Transverse colon (tissue), 4 donors: Measurements from ENCODE around the gene IL5RA. TPM values are rescaled to one million over a fixed set of nuclear protein-coding genes. Genes with fewer than 3 reads are reported as not detected.

Experiments
- DNase-seq: peaks from one replicate; pipeline ENCODE4 v3.0.0-alpha.2; 2019
- H3K27ac ChIP-seq, 4 donors: fragments of 200-600 bp; sonication (generic); 2 replicates each; pipeline ENCODE4 v1.5.1; 2016 to 2018; ENCODE audit warnings: inconsistent platforms in 4 of 4
- H3K27me3 ChIP-seq: fragments of 200-600 bp; sonication (generic); 2 replicates; pipeline ENCODE4 v1.5.1; 2017; ENCODE audit warnings: inconsistent platforms
- H3K36me3 ChIP-seq, 4 donors: fragments of 200-600 bp; sonication (generic); 2 replicates each; pipeline ENCODE4 v1.5.1; 2017 to 2019; ENCODE audit warnings: inconsistent platforms in 4 of 4
- H3K4me1 ChIP-seq, 4 donors: fragments of 200-600 bp; sonication (generic); 2 replicates each; pipeline ENCODE4 v1.5.1; 2017 to 2020; ENCODE audit warnings: inconsistent platforms in 4 of 4
- H3K4me3 ChIP-seq, 4 donors: fragments of 200-600 bp; sonication (generic); 1 replicate in 1 of 4; 2 replicates in 3 of 4; pipeline versions ENCODE4 v1.5.1 to v1.6.1; 2017 to 2019; ENCODE audit warnings: inconsistent platforms in 4 of 4
- H3K9me3 ChIP-seq, 2 donors: fragments of 200-600 bp; sonication (generic); 2 replicates each; pipeline ENCODE4 v1.5.1; 2017 to 2019; ENCODE audit warnings: inconsistent platforms in 2 of 2
- CTCF ChIP-seq, 5 experiments: fragments of 200-600 bp in 3 of 5; fragments of 450-650 bp in 2 of 5; sonication (generic) in 3 of 5; IDR thresholded peaks; 1 replicate in 2 of 5; 2 replicates in 3 of 5; pipeline ENCODE4 v1.5.1; 2016 to 2017; ENCODE audit warnings: antibody characterized with exemption in 5 of 5, inconsistent platforms in 3 of 5, mild to moderate bottlenecking in 2 of 5, moderate library complexity in 1 of 5
- EP300 ChIP-seq: sonication (generic); formaldehyde crosslinking; IDR thresholded peaks from one replicate; pipeline ENCODE4 v1.6.1; 2017; ENCODE audit warnings: antibody characterized with exemption, low read depth
- POLR2A ChIP-seq: fragments of 450-650 bp; IDR thresholded peaks from one replicate; pipeline ENCODE4 v1.6.1; 2016; ENCODE audit warnings: antibody characterized with exemption, mild to moderate bottlenecking, moderate library complexity
- POLR2AphosphoS5 ChIP-seq, 3 donors: sonication (generic); formaldehyde crosslinking; IDR thresholded peaks; one replicate each; pipeline ENCODE4 v1.6.1; 2016; ENCODE audit warnings: antibody characterized with exemption in 3 of 3
- WGBS, 2 donors: methylation state at CpG; one replicate each; pipeline ENCODE4 v1.1.5; 2018; ENCODE audit warnings: low coverage in 1 of 2; 5-methylcytosine and 5-hydroxymethylcytosine counted together
- in situ Hi-C, 4 donors: fragments of 200-750 bp; cut with MboI; loops; one replicate each; pipeline versions ENCODE4 v1.15.0 to v1.15.1; 2017; ENCODE audit warnings: low sequenced_read_pairs in 3 of 4, low pct_ligation_motif_present in 1 of 4, low pct_unique_long_range_greater_than_20kb in 1 of 4
- intact Hi-C: fragments of 100-400 bp; cut with DNase I; formaldehyde crosslinking; loops from one replicate; pipeline ENCODE4 v1.15.1; 2023; ENCODE audit warnings: low total_unique reads
- total RNA-seq, 4 donors: library from RNA; depleted of rRNA; stranded (reverse); fragments of >200 nt; gene quantifications; one replicate each; pipeline ENCODE4 v1.1.0, GENCODE V29; 2016

IL5RA gene
- total RNA-seq, 4 donors from 2014 or later: 0.27 to 0.95 TPM; not detected in 2

- H3K27me3 ChIP-seq: no peaks in the 10 kb centered on the region
- H3K36me3 ChIP-seq: peaks cover 0 to 80% (median 29%) of the 10 kb centered on the region in 4 donors
- H3K4me1 ChIP-seq: no peaks in the 10 kb centered on the region
- H3K9me3 ChIP-seq: no peaks in the 10 kb centered on the region
- TF ChIP-seq POLR2A (no peak), EP300 (no peak), CTCF (IDR thresholded peaks at IDR 0.05) (no peak), POLR2AphosphoS5 (IDR thresholded peaks at IDR 0.05) (no peak)
- H3K4me3 ChIP-seq: no peak overlapping the region
- in situ Hi-C loops (no loop called here), intact Hi-C loops (no loop called here)
- no peak overlapping the region for H3K27ac ChIP-seq
- no peak for DNase-seq
- WGBS, 2 donors: 72 to 74% methylated on average over 1 of the region's 1 CpG
These were observed 39.4 kb upstream of the IL5RA start for GRCh38 chr3:3149560-3149959.

- no peak for DNase-seq
- Histone ChIP-seq H3K27me3 (no peaks in the 10 kb centered on the region), H3K36me3 (peaks cover 0 to 67% (median 28%) of the 10 kb centered on the region in 4 donors), H3K27ac (no peak overlapping the region), H3K4me1 (no peaks in the 10 kb centered on the region), H3K4me3 (no peak overlapping the region), H3K9me3 (no peaks in the 10 kb centered on the region)
- in situ Hi-C loops (no loop called here), intact Hi-C loops (no loop called here)
- TF ChIP-seq POLR2A (no peak), EP300 (no peak), POLR2AphosphoS5 (IDR thresholded peaks at IDR 0.05) (no peak), CTCF (IDR thresholded peaks at IDR 0.05) (no peak)
- WGBS, 2 donors: 83 to 92% methylated on average over 8 of the region's 8 CpGs
These were observed 35.7 kb upstream of the IL5RA start for GRCh38 chr3:3145831-3146230.

GRCh38 chr3:3141939-3142338 is 31.8 kb upstream of the IL5RA start:
- TF ChIP-seq EP300: no peak
- TF ChIP-seq CTCF (IDR thresholded peaks at IDR 0.05): no peak
- TF ChIP-seq POLR2AphosphoS5 (IDR thresholded peaks at IDR 0.05): no peak
- no peak for TF ChIP-seq POLR2A
- in situ Hi-C loops: no loop called here

GRCh38 chr3:3137526-3137925 is 27.4 kb upstream of the IL5RA start:
- Histone ChIP-seq H3K27me3 (no peaks in the 10 kb centered on the region), H3K4me1 (peaks cover 0 to 31% (median 10%) of the 10 kb centered on the region in 4 donors), H3K9me3 (no peaks in the 10 kb centered on the region), H3K4me3 (no peak overlapping the region), H3K27ac (peak overlapping the region in 3 of 4 donors; percentile 23 to 57 (median 50)), H3K36me3 (peaks cover 0 to 35% (median 8%) of the 10 kb centered on the region in 4 donors)
- intact Hi-C loops (no loop called here), in situ Hi-C loops (no loop called here)
- TF ChIP-seq POLR2A: no peak
- no peak for TF ChIP-seq EP300
- no peak for TF ChIP-seq POLR2AphosphoS5 (IDR thresholded peaks at IDR 0.05)
- TF ChIP-seq CTCF (IDR thresholded peaks at IDR 0.05): no peak
- no peak for DNase-seq
- 48 to 50% methylated on average over 6 of the region's 6 CpGs for WGBS, 2 donors

More at GRCh38 chr3:3141939-3142338, 31.8 kb upstream of the IL5RA start:
- Histone ChIP-seq H3K27ac (no peak overlapping the region), H3K27me3 (no peaks in the 10 kb centered on the region), H3K4me1 (peaks cover 0 to 12% (median 2%) of the 10 kb centered on the region in 4 donors), H3K9me3 (no peaks in the 10 kb centered on the region), H3K4me3 (no peak overlapping the region), H3K36me3 (peaks cover 0 to 65% (median 21%) of the 10 kb centered on the region in 4 donors)
- intact Hi-C loops: no loop called here
- DNase-seq: no peak
